HepG2 (cell line): ENCODE data around the gene HOXD4. TPM values are rescaled to one million over a fixed set of nuclear protein-coding genes. Genes with fewer than 3 reads are reported as not detected.

ENCODE experiments used
- ATAC-seq: fragments of 200-7000 bp; cut with Tn5 transposase; 3 replicates; pipeline ENCODE4 v1.9.1; 2020; ENCODE audit warnings: mild to moderate bottlenecking, moderate library complexity
- BruUV-seq: library from RNA; stranded (reverse); fragments of 400-500 nt; replicated peaks from 2 replicates; lab custom pipeline; 2021; lab: Mats Ljungman, UMichigan
- CTCF ChIA-PET: fragments of 300-600 bp; formaldehyde crosslinking; extraction: SDS; loops from one replicate; lab custom pipeline; 2021; ENCODE audit warnings: low total read pairs, inconsistent platforms, low intra/inter-chr PET ratio; lab: Yijun Ruan, JAX
- POLR2A ChIA-PET: fragments of 350-600 bp; sonication (Branson Sonifier 250); formaldehyde crosslinking; loops from one replicate; lab custom pipeline; 2020; ENCODE audit warnings: antibody characterized with exemption, inconsistent platforms; lab: Yijun Ruan, JAX
- DNase-seq: peaks from one replicate; pipeline ENCODE4 v3.0.0-alpha.2; 2015; ENCODE audit warnings: low spot score
- FAIRE-seq: peaks from 3 replicates; lab custom pipeline; 2011; peaks lifted over from hg19 to GRCh38; lab: Jason Lieb, UNC
- H2AFZ ChIP-seq: one replicate; pipeline ENCODE4 v1.6.1; 2011; ENCODE audit warnings: low read length, inconsistent platforms
- H3K27ac ChIP-seq: fragments of 300-600 bp; 3 replicates; pipeline ENCODE4 v1.8.0; 2011; ENCODE audit warnings: mixed run types, mild to moderate bottlenecking, mixed read lengths, low read length, inconsistent platforms; ENCODE audit not compliant: insufficient read depth; ENCODE audit errors: extremely low read length
- H3K27me3 ChIP-seq, 2 experiments: fragments of 200-600 bp in 1 of 2; 2 replicates in 1 of 2; 3 replicates in 1 of 2; pipeline versions ENCODE4 v1.6.0 to v1.8.0; 2011; ENCODE audit warnings: low read length in 2 of 2, mild to moderate bottlenecking in 2 of 2, moderate library complexity in 2 of 2, inconsistent platforms in 1 of 2; ENCODE audit not compliant: insufficient read depth in 2 of 2, control insufficient read depth in 1 of 2
- H3K36me3 ChIP-seq, 2 experiments: fragments of 200-600 bp in 1 of 2; replicated peaks in 1 of 2; 2 replicates in 1 of 2; 3 replicates in 1 of 2; pipeline versions ENCODE4 v1.5.1 to v1.8.0; 2011; ENCODE audit warnings: low read length in 2 of 2, inconsistent platforms in 1 of 2; ENCODE audit not compliant: insufficient read depth in 2 of 2, control insufficient read depth in 1 of 2
- H3K4me1 ChIP-seq: 2 replicates; pipeline ENCODE4 v1.5.1; 2012; ENCODE audit warnings: low read length, inconsistent platforms; ENCODE audit not compliant: insufficient read depth
- H3K4me2 ChIP-seq: 2 replicates; pipeline ENCODE4 v1.6.0; 2011; ENCODE audit warnings: low read depth, low read length, inconsistent platforms
- H3K4me3 ChIP-seq, 3 experiments: fragments of 200-600 bp in 1 of 3; sonication (generic), shearing (Covaris generic) in 1 of 3; replicated peaks in 1 of 3; 2 replicates each; pipeline ENCODE4 v1.5.1; 2011 to 2016; ENCODE audit warnings: low read length in 3 of 3, inconsistent platforms in 2 of 3, low read depth in 2 of 3, mild to moderate bottlenecking in 2 of 3, control low read depth in 1 of 3, mixed read lengths in 1 of 3; ENCODE audit not compliant: insufficient read depth in 1 of 3
- H3K79me2 ChIP-seq: one replicate; pipeline ENCODE4 v1.6.1; 2011; ENCODE audit warnings: low read length, inconsistent platforms; ENCODE audit not compliant: insufficient read depth
- H3K9ac ChIP-seq: 2 replicates; pipeline ENCODE4 v1.6.0; 2011; ENCODE audit warnings: mild to moderate bottlenecking, low read depth, low read length, inconsistent platforms; ENCODE audit not compliant: insufficient read depth
- H3K9me3 ChIP-seq: 2 replicates; pipeline ENCODE4 v1.5.1; 2012; ENCODE audit warnings: mild to moderate bottlenecking, low read length
- H4K20me1 ChIP-seq: 2 replicates; pipeline ENCODE4 v1.6.0; 2011; ENCODE audit warnings: inconsistent platforms, mild to moderate bottlenecking, low read length, moderate library complexity; ENCODE audit not compliant: insufficient read depth
- CEBPB ChIP-seq: IDR thresholded peaks from 2 replicates; pipeline ENCODE4 v1.6.1; 2011; ENCODE audit warnings: low read depth, low read length, improper control_type of control experiment, borderline replicate concordance
- FLYWCH1 ChIP-seq: sonication (generic); formaldehyde crosslinking; IDR thresholded peaks from 2 replicates; pipeline ENCODE4 v1.8.1; 2023; ENCODE audit warnings: mild to moderate bottlenecking, missing genetic modification reagents
- HNRNPK ChIP-seq: fragments of 200-400 bp; formaldehyde crosslinking; IDR thresholded peaks from 2 replicates; pipeline ENCODE4 v1.6.1; 2018; ENCODE audit warnings: low read length, low read depth, moderate library complexity, mild to moderate bottlenecking; ENCODE audit not compliant: poor library complexity, severe bottlenecking
- HOXA3 ChIP-seq: sonication (generic); formaldehyde crosslinking; IDR thresholded peaks from 2 replicates; pipeline ENCODE4 v1.5.0; 2020; ENCODE audit warnings: missing genetic modification reagents
- MEIS1 ChIP-seq: sonication (generic); formaldehyde crosslinking; IDR thresholded peaks from 2 replicates; pipeline ENCODE4 v1.9.0; 2021; ENCODE audit warnings: mild to moderate bottlenecking, missing genetic modification reagents, moderate library complexity, borderline replicate concordance
- MTF2 ChIP-seq: sonication (generic); formaldehyde crosslinking; IDR thresholded peaks from 2 replicates; pipeline ENCODE4 v1.5.0; 2020; ENCODE audit warnings: missing genetic modification reagents, borderline replicate concordance
- THYN1 ChIP-seq: sonication (generic); formaldehyde crosslinking; IDR thresholded peaks from 2 replicates; pipeline ENCODE4 v1.8.1; 2023; ENCODE audit warnings: low read depth, mild to moderate bottlenecking, moderate library complexity, missing genetic modification reagents, borderline replicate concordance
- USF2 ChIP-seq, 2 experiments: sonication (generic) in 1 of 2; formaldehyde crosslinking in 1 of 2; IDR thresholded peaks; 2 replicates each; pipeline versions ENCODE4 v1.5.1 to v1.6.1; 2011 to 2020; ENCODE audit warnings: borderline replicate concordance in 1 of 2, low read depth in 1 of 2, low read length in 1 of 2, mild to moderate bottlenecking in 1 of 2, missing genetic modification reagents in 1 of 2, moderate library complexity in 1 of 2
- WGBS: methylation state at CpG from one replicate; pipeline ENCODE4 v1.1.6; 2017; ENCODE audit warnings: low lambda C conversion rate; 5-methylcytosine and 5-hydroxymethylcytosine counted together
- in situ Hi-C: cut with HindIII; loops from 2 replicates; pipeline ENCODE4 v1.10.0; 2017; ENCODE audit warnings: low pct_unique_long_range_greater_than_20kb; ENCODE audit not compliant: extremely low pct_ligation_motif_present
- intact Hi-C: fragments of 100-400 bp; cut with micrococcal nuclease; formaldehyde crosslinking; loops from one replicate; pipeline ENCODE4 v1.10.0; 2022; ENCODE audit not compliant: unreplicated experiment
- polyA plus RNA-seq, 8 experiments: library from polyadenylated mRNA; depleted of rRNA in 3 of 8; stranded (reverse) in 7 of 8; unstranded in 1 of 8; fragments of >200 nt; fragmentation: Illumina TruSeq in 4 of 8; extraction: Trizol in 4 of 8; gene quantifications; 2 replicates each; pipeline versions ENCODE4 v1.2.1 to v1.2.3, GENCODE V29; 2011 to 2016; ENCODE audit warnings: low read depth in 4 of 8, missing spikeins in 1 of 8, mixed read lengths in 1 of 8; ENCODE audit not compliant: insufficient read depth in 1 of 8
- total RNA-seq, 5 experiments: library from RNA; depleted of rRNA; stranded (reverse); fragments of >200 nt; fragmentation: Illumina TruSeq; extraction: Trizol; gene quantifications; 2 replicates each; pipeline ENCODE4 v1.2.3, GENCODE V29; 2016; ENCODE audit warnings: low read depth in 1 of 5
- TF ChIP-seq, protein P1 (sequence below): sonication (generic); formaldehyde crosslinking; IDR thresholded peaks from 2 replicates; pipeline ENCODE4 v1.5.0; 2020; ENCODE audit warnings: mild to moderate bottlenecking, missing genetic modification reagents
- TF ChIP-seq, protein P2 (sequence below): sonication (generic); formaldehyde crosslinking; IDR thresholded peaks from 2 replicates; pipeline ENCODE4 v1.4.0; 2020; ENCODE audit warnings: missing genetic modification reagents

HOXD4 gene
- total and polyA plus RNA-seq, 2 of the 13 experiments (the other 11 are each of a cell fraction or from before 2014, with no cell fraction given) = not detected

- BruUV-seq = no TSS peak
- CTCF ChIA-PET = no interaction called here
- no peak within 1 kb of the TSS for H3K9ac ChIP-seq
Observed at GRCh38 chr2:176106581-176107539, 44.5 kb upstream of the HOXD4 start, which contains the start of gene HOXD11. Gene HOXD11 (plus strand): TSS chr2:176107280. CDS start chr2:176107356, 76 bp downstream.

More at GRCh38 chr2:176106581-176107539, 44.5 kb upstream of the HOXD4 start, which contains the start of gene HOXD11:
- peaks cover 24 to 88% of the 10 kb centered on the region in 2 experiments for H3K27me3 ChIP-seq
- H3K79me2 ChIP-seq = no peaks in the 10 kb centered on the region
- no peaks in the 10 kb centered on the region for H3K4me1 ChIP-seq
- no peak for FAIRE-seq
- POLR2A ChIA-PET = no interaction called here
- H3K4me2 ChIP-seq = peak within 1 kb of the TSS; percentile 81
- DNase-seq = no peak
- H3K27ac ChIP-seq = no peak within 1 kb of the TSS
- intact Hi-C loops = no loop called here
- peak; percentile 39 for ATAC-seq
- in situ Hi-C loops = loop anchor here (10.0 kb wide), 1 partner anchor 1072 kb away; no protein-coding TSS in a partner anchor
- H3K4me3 ChIP-seq = peak within 1 kb of the TSS in 2 of 3 experiments; percentile 21 to 33; a peak in 1 of 6 replicates
- no peaks in the 10 kb centered on the region for H3K9me3 ChIP-seq
- TF ChIP-seq CEBPB (peak; percentile 78), MTF2 (peak; percentile 60; the same call in 1 of the 2 replicates), USF2 (IDR thresholded peaks at IDR 0.05; ENCODE audit: low read depth, low read length) (peak; percentile 67), USF2 (CRISPR knock-in tag; IDR thresholded peaks at IDR 0.05; ENCODE audit: borderline replicate concordance) (no peak), HNRNPK (peak; percentile 88), HOXA3 (CRISPR knock-in tag) (peak; percentile 32; the same call in 1 of the 2 replicates), MEIS1 (CRISPR knock-in tag) (no peak), THYN1 (CRISPR knock-in tag) (no peak), FLYWCH1 (CRISPR knock-in tag) (no peak)
- TF ChIP-seq, protein P1, sequence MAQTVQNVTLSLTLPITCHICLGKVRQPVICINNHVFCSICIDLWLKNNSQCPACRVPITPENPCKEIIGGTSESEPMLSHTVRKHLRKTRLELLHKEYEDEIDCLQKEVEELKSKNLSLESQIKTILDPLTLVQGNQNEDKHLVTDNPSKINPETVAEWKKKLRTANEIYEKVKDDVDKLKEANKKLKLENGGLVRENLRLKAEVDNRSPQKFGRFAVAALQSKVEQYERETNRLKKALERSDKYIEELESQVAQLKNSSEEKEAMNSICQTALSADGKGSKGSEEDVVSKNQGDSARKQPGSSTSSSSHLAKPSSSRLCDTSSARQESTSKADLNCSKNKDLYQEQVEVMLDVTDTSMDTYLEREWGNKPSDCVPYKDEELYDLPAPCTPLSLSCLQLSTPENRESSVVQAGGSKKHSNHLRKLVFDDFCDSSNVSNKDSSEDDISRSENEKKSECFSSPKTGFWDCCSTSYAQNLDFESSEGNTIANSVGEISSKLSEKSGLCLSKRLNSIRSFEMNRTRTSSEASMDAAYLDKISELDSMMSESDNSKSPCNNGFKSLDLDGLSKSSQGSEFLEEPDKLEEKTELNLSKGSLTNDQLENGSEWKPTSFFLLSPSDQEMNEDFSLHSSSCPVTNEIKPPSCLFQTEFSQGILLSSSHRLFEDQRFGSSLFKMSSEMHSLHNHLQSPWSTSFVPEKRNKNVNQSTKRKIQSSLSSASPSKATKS (CRISPR knock-in tag) = no peak
- TF ChIP-seq, protein P2, sequence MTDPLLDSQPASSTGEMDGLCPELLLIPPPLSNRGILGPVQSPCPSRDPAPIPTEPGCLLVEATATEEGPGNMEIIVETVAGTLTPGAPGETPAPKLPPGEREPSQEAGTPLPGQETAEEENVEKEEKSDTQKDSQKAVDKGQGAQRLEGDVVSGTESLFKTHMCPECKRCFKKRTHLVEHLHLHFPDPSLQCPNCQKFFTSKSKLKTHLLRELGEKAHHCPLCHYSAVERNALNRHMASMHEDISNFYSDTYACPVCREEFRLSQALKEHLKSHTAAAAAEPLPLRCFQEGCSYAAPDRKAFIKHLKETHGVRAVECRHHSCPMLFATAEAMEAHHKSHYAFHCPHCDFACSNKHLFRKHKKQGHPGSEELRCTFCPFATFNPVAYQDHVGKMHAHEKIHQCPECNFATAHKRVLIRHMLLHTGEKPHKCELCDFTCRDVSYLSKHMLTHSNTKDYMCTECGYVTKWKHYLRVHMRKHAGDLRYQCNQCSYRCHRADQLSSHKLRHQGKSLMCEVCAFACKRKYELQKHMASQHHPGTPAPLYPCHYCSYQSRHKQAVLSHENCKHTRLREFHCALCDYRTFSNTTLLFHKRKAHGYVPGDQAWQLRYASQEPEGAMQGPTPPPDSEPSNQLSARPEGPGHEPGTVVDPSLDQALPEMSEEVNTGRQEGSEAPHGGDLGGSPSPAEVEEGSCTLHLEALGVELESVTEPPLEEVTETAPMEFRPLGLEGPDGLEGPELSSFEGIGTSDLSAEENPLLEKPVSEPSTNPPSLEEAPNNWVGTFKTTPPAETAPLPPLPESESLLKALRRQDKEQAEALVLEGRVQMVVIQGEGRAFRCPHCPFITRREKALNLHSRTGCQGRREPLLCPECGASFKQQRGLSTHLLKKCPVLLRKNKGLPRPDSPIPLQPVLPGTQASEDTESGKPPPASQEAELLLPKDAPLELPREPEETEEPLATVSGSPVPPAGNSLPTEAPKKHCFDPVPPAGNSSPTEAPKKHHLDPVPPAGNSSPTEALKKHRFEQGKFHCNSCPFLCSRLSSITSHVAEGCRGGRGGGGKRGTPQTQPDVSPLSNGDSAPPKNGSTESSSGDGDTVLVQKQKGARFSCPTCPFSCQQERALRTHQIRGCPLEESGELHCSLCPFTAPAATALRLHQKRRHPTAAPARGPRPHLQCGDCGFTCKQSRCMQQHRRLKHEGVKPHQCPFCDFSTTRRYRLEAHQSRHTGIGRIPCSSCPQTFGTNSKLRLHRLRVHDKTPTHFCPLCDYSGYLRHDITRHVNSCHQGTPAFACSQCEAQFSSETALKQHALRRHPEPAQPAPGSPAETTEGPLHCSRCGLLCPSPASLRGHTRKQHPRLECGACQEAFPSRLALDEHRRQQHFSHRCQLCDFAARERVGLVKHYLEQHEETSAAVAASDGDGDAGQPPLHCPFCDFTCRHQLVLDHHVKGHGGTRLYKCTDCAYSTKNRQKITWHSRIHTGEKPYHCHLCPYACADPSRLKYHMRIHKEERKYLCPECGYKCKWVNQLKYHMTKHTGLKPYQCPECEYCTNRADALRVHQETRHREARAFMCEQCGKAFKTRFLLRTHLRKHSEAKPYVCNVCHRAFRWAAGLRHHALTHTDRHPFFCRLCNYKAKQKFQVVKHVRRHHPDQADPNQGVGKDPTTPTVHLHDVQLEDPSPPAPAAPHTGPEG = peak; percentile 81; the same call in 1 of the 2 replicates
- H2AFZ ChIP-seq = no peak within 1 kb of the TSS
- H3K36me3 ChIP-seq = no peaks in the 10 kb centered on the region
- WGBS = 63% methylated on average over 82 of the region's 85 CpGs
- H4K20me1 ChIP-seq = no peaks in the 10 kb centered on the region; the same call in 1 of the 2 replicates
